ENCODE data around the gene NUDT3.

- TF ChIP-seq YY1 (IDR thresholded peaks at IDR 0.05; ENCODE audit: insufficient read depth, insufficient read length) = no peak
- TF ChIP-seq SUZ12 (IDR thresholded peaks at IDR 0.05; ENCODE audit: extremely low read depth, insufficient read depth, insufficient read length) = no peak
- no peak for TF ChIP-seq ZNF274 (IDR thresholded peaks at IDR 0.05; ENCODE audit: low read depth, low read length)
These were observed 23.1 kb downstream of the NUDT3 start for GRCh38 chr6:34369385-34369784.
